GM12872 (cell line): ENCODE data around the gene BRSK1.

Source experiments
- CTCF ChIP-seq: IDR thresholded peaks from 3 replicates; pipeline ENCODE4 v1.5.1; 2011; ENCODE audit warnings: low read depth, mild to moderate bottlenecking, low read length, moderate library complexity; ENCODE audit not compliant: insufficient read depth

Gene BRSK1

DNA sequence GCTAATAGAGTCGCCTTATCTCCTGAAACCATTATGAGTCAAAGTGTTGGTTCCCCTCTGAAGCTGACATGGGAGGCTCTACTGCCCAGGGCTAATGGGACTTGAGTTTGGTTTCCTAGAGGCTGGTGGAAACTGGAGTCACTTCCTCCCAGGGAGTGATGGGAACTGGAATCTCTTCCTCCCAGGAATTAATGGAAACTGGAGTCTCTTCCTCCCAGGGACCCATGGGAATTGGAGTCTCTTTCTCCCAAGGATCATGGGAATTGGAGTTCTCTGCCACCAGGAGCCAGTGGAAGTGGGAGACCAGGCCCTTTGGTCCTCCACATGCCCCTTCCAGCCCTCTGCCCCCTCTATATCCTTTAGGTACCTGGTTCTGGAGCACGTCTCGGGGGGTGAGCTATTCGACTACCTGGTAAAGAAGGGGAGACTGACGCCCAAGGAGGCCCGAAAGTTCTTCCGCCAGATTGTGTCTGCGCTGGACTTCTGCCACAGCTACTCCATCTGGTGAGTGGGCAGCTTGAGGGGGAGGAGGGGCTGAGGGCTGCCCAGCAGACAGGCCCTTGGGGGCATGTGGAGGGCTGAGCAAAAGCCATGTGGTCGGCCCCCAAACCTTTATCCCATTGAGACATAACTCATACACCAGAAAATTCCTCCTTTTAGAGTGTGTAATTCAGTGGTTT, 5.5 kb downstream of the BRSK1 start:
- TF ChIP-seq CTCF, result no peak

GRCh38 chr19:55297267-55297666, 13.5 kb downstream of the BRSK1 start:
- TF ChIP-seq CTCF, result no peak

DNA sequence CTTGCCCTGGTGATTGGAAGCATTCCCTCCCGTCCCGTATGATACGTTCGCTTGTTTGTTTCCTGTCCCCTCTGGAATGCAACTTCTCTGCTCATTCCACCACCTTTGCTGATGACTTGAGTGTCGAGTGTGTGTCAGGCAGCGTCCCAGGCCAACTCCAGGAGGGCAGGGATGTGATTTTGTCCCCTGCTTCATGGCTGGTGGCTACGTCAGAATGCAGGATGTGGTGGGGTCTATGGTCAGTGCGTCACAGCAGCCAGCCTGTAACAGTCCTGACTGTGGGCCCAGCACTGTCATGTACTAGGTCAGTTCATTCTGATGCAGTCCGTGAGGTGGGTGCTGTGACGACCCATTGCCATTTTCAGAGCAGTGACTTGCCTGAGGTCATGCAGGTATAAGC, 16.2 kb downstream of the BRSK1 start:
- TF ChIP-seq CTCF, result no peak

DNA sequence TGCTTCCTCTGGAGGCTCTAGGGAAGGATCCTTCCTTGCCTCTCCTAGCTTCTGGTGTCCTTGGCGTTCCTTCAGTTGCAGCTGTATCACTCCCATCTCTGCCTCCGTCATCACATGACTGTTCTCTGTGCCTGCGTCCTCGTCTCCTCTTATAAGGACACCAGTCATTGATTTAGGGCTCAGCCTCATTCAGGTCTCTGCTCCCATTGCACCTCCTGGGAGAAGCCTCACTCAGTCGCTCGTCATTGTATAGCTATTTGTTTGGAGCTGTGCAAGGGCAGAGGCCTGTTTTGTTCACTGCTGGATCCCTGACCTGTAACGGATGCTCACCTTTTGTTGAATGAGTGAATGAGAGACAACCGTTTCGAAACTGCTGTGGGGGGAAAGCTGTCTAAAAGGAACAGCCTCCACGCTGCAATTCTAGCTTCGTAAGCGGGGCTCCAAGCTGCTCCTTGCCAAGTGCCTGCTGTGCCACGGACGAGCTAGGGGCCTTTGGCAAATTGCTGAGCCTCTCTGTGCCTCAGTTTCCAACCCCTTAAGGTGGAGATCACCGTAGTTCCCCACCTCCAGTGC, 17.2 kb downstream of the BRSK1 start:
- TF ChIP-seq CTCF, result no peak

DNA sequence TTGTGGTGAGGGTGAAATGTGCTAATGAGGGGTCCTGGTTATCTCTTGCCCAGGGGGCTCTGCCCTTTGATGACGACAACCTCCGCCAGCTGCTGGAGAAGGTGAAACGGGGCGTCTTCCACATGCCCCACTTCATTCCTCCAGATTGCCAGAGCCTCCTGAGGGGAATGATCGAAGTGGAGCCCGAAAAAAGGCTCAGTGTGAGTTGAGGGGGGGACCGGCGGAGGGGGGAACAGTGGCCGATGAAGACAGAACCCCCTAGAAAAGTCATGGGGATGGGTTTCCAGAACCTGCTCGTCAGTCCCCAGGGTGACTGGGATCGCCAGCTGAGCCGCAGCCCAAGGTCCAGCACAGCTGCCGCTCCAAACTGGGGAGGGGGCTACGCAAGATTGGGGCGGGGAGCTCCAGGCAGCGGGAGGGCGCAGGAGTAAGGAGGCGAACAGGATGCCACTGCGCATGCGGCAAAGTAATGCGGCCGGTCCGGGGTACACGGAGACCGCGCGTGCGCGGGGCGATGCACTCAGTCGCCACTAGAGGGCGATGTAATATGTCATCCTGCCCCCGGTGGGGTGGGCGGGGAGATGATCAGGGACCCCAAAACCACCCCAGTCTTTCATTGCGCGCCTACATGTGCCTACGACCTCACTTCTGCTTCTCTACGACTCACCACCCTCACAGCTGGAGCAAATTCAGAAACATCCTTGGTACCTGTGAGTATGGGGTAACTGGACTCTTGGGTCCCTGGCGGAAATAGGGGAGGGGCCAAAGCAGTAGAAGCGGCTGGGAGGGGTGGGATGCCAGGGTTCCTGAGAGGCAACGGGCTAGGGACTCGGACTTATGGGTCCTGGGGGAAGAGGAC, 17.9 kb downstream of the BRSK1 start:
- TF ChIP-seq CTCF, result peak; percentile 98

DNA sequence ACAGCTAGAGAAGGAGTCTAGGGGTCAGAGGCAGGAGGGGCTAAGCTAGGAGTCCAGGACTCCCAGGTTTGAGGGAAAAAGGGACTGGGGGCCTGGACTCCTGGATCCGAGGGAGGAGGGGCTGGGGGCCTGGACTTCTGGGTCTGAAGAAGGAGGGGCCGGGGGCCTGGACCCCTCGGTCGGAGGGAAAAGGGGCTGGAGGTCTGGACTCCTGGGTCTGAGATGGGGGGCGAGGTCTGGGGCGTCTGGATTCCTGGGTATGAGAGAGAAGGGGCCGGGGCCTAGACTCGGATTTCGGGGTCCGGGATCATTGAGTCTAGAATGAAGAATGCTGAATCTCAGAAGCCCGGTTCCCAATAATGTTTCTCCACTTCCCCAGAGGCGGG, 18.5 kb downstream of the BRSK1 start:
- TF ChIP-seq CTCF, result no peak

GRCh38 chr19:55303477-55303876, 19.7 kb downstream of the BRSK1 start:
- TF ChIP-seq CTCF, result no peak
